ENCODE data around the gene CASZ1.

Gene CASZ1

GRCh38 chr1:10622910-10623685 is 173.3 kb downstream of the CASZ1 start:
- no peak overlapping the region for H3K9ac ChIP-seq (ENCODE audit: low read length)
- H3F3A ChIP-seq (ENCODE audit: insufficient read depth): no peaks in the 10 kb centered on the region
- H4K20me1 ChIP-seq (ENCODE audit: low read depth, low read length): no peaks in the 10 kb centered on the region
- no peak for TF ChIP-seq EZH2phosphoT487 (conservative IDR thresholded peaks at IDR 0.05; ENCODE audit: low read length)
- TF ChIP-seq CTCF (IDR thresholded peaks at IDR 0.05; ENCODE audit: insufficient read depth, low read length, poor library complexity, severe bottlenecking): no peak
- H3K4me3 ChIP-seq (ENCODE audit: insufficient read depth, low read length, poor library complexity, severe bottlenecking): no peak overlapping the region
- H3K9me3 ChIP-seq (ENCODE audit: insufficient read depth, low read length): no peaks in the 10 kb centered on the region
- no peak overlapping the region for H3K4me2 ChIP-seq (ENCODE audit: low read depth, low read length, poor library complexity, severe bottlenecking)
- no peaks in the 10 kb centered on the region for H3K27me3 ChIP-seq (ENCODE audit: low read length)
- H3K27ac ChIP-seq (ENCODE audit: low read depth, low read length): no peak overlapping the region
- no peaks in the 10 kb centered on the region for H3K36me3 ChIP-seq (ENCODE audit: low read length)
- no peak overlapping the region for H2AFZ ChIP-seq (ENCODE audit: low read depth, low read length, severe bottlenecking)
- no peaks in the 10 kb centered on the region for H3K79me2 ChIP-seq (ENCODE audit: insufficient read depth, low read length)
- H3K9me2 ChIP-seq (replicated peaks; ENCODE audit: insufficient read depth, low read length): no peaks in the 10 kb centered on the region

GRCh38 chr1:10621906-10622305 is 174.5 kb downstream of the CASZ1 start:
- TF ChIP-seq CTCF (IDR thresholded peaks at IDR 0.05; ENCODE audit: insufficient read depth, low read length, poor library complexity, severe bottlenecking) (no peak), EZH2phosphoT487 (conservative IDR thresholded peaks at IDR 0.05; ENCODE audit: low read length) (no peak)
- Histone ChIP-seq H4K20me1 (ENCODE audit: low read depth, low read length) (no peaks in the 10 kb centered on the region), H2AFZ (ENCODE audit: low read depth, low read length, severe bottlenecking) (no peak overlapping the region), H3K27me3 (ENCODE audit: low read length) (no peaks in the 10 kb centered on the region), H3K4me3 (ENCODE audit: insufficient read depth, low read length, poor library complexity, severe bottlenecking) (no peak overlapping the region), H3K9ac (ENCODE audit: low read length) (no peak overlapping the region), H3K9me2 (replicated peaks; ENCODE audit: insufficient read depth, low read length) (no peaks in the 10 kb centered on the region), H3K36me3 (ENCODE audit: low read length) (no peaks in the 10 kb centered on the region), H3F3A (ENCODE audit: insufficient read depth) (no peaks in the 10 kb centered on the region), H3K27ac (ENCODE audit: low read depth, low read length) (no peak overlapping the region), H3K9me3 (ENCODE audit: insufficient read depth, low read length) (no peaks in the 10 kb centered on the region), H3K4me2 (ENCODE audit: low read depth, low read length, poor library complexity, severe bottlenecking) (no peak overlapping the region), H3K79me2 (ENCODE audit: insufficient read depth, low read length) (no peaks in the 10 kb centered on the region)

- Histone ChIP-seq H3K79me2 (ENCODE audit: insufficient read depth, low read length) (no peaks in the 10 kb centered on the region), H3K36me3 (ENCODE audit: low read length) (no peaks in the 10 kb centered on the region), H3K9me3 (ENCODE audit: insufficient read depth, low read length) (no peaks in the 10 kb centered on the region), H3K27ac (ENCODE audit: low read depth, low read length) (no peak overlapping the region), H2AFZ (ENCODE audit: low read depth, low read length, severe bottlenecking) (no peak overlapping the region), H4K20me1 (ENCODE audit: low read depth, low read length) (no peaks in the 10 kb centered on the region), H3K27me3 (ENCODE audit: low read length) (no peaks in the 10 kb centered on the region), H3K9me2 (replicated peaks; ENCODE audit: insufficient read depth, low read length) (no peaks in the 10 kb centered on the region), H3K4me3 (ENCODE audit: insufficient read depth, low read length, poor library complexity, severe bottlenecking) (no peak overlapping the region), H3K9ac (ENCODE audit: low read length) (no peak overlapping the region), H3K4me2 (ENCODE audit: low read depth, low read length, poor library complexity, severe bottlenecking) (no peak overlapping the region), H3F3A (ENCODE audit: insufficient read depth) (no peaks in the 10 kb centered on the region)
- TF ChIP-seq EZH2phosphoT487 (conservative IDR thresholded peaks at IDR 0.05; ENCODE audit: low read length) (no peak), CTCF (IDR thresholded peaks at IDR 0.05; ENCODE audit: insufficient read depth, low read length, poor library complexity, severe bottlenecking) (no peak)
These were observed 175.7 kb downstream of the CASZ1 start for GRCh38 chr1:10620776-10621175.
